H1 (cell line): ENCODE measurements around the gene TRHDE. TPM values are rescaled to one million over a fixed set of nuclear protein-coding genes. Genes with fewer than 3 reads are reported as not detected.

Experiments used
- CTCF ChIA-PET: fragments of 300-600 bp; sonication (Branson Sonifier 250); formaldehyde crosslinking; loops from one replicate; lab custom pipeline; 2021; ENCODE audit not compliant: partially characterized antibody; lab: Charles Lee
- POLR2A ChIA-PET: fragments of 300-600 bp; sonication (Branson Sonifier 250); formaldehyde crosslinking; loops from one replicate; lab custom pipeline; 2021; ENCODE audit warnings: inconsistent platforms; ENCODE audit not compliant: partially characterized antibody; lab: Charles Lee
- DNase-seq, 2 experiments: peaks; one replicate each; pipeline versions ENCODE4 v3.0.0 to v3.0.0-alpha.2; 2010 to 2022; ENCODE audit warnings: low spot score in 2 of 2, low read depth in 1 of 2, mixed read lengths in 1 of 2
- FAIRE-seq: peaks from 2 replicates; lab custom pipeline; 2011; peaks lifted over from hg19 to GRCh38; lab: Jason Lieb, UNC
- H2AFZ ChIP-seq: 2 replicates; pipeline ENCODE4 v1.8.1; 2012; ENCODE audit warnings: low read length, inconsistent platforms
- H2AK5ac ChIP-seq: 2 replicates; pipeline ENCODE4 v1.6.1; 2013; ENCODE audit warnings: low read depth, low read length
- H2BK120ac ChIP-seq: replicated peaks from 2 replicates; pipeline ENCODE3; 2013; ENCODE audit warnings: low read depth, low read length, inconsistent platforms
- H2BK12ac ChIP-seq: 2 replicates; pipeline ENCODE4 v1.6.1; 2013; ENCODE audit warnings: low read depth, low read length
- H2BK15ac ChIP-seq: 2 replicates; pipeline ENCODE4 v1.6.1; 2013; ENCODE audit warnings: low read length
- H2BK20ac ChIP-seq: 2 replicates; pipeline ENCODE4 v1.6.1; 2013; ENCODE audit warnings: low read length
- H2BK5ac ChIP-seq: 2 replicates; pipeline ENCODE4 v1.6.1; 2013; ENCODE audit warnings: low read depth, low read length
- H3K14ac ChIP-seq: 2 replicates; pipeline ENCODE4 v1.6.1; 2013; ENCODE audit warnings: inconsistent platforms; ENCODE audit not compliant: insufficient read length
- H3K18ac ChIP-seq: 2 replicates; pipeline ENCODE4 v1.6.1; 2013; ENCODE audit warnings: low read length; ENCODE audit errors: extremely low read depth
- H3K23ac ChIP-seq: 2 replicates; pipeline ENCODE4 v1.6.1; 2013; ENCODE audit warnings: inconsistent platforms; ENCODE audit not compliant: insufficient read length
- H3K23me2 ChIP-seq: 2 replicates; pipeline ENCODE4 v1.6.1; 2013; ENCODE audit warnings: low read depth, low read length
- H3K27ac ChIP-seq: 2 replicates; pipeline ENCODE4 v1.6.1; 2011; ENCODE audit warnings: low read depth, low read length, inconsistent platforms
- H3K27me3 ChIP-seq, 4 experiments: replicated peaks in 1 of 4; 1 replicate in 1 of 4; 2 replicates in 3 of 4; pipeline versions ENCODE4 v1.6.1 to v1.8.1; 2011 to 2013; ENCODE audit warnings: low read length in 3 of 4, mild to moderate bottlenecking in 3 of 4, inconsistent platforms in 2 of 4, mixed read lengths in 2 of 4, moderate library complexity in 1 of 4; ENCODE audit not compliant: control insufficient read depth in 3 of 4, insufficient read depth in 3 of 4; ENCODE audit errors: extremely low read depth in 1 of 4
- H3K36me3 ChIP-seq, 4 experiments: 2 replicates each; pipeline versions ENCODE4 v1.6.1 to v1.8.1; 2011 to 2013; ENCODE audit warnings: mild to moderate bottlenecking in 4 of 4, low read length in 3 of 4, moderate library complexity in 2 of 4, control low read depth in 1 of 4, inconsistent platforms in 1 of 4; ENCODE audit not compliant: insufficient read depth in 4 of 4, control insufficient read depth in 2 of 4
- H3K4ac ChIP-seq: replicated peaks from 2 replicates; pipeline ENCODE3; 2013; ENCODE audit warnings: low read length, low read depth, mixed read lengths, inconsistent platforms; ENCODE audit not compliant: insufficient read length
- H3K4me1 ChIP-seq, 4 experiments: replicated peaks in 1 of 4; 1 replicate in 1 of 4; 2 replicates in 3 of 4; pipeline versions ENCODE4 v1.6.1 to v1.8.1; 2011 to 2013; ENCODE audit warnings: low read length in 3 of 4, inconsistent platforms in 2 of 4, mixed read lengths in 1 of 4; ENCODE audit not compliant: insufficient read depth in 4 of 4, control insufficient read depth in 3 of 4
- H3K4me2 ChIP-seq, 2 experiments: 2 replicates each; pipeline versions ENCODE4 v1.6.1 to v1.8.1; 2011 to 2013; ENCODE audit warnings: low read depth in 2 of 2, low read length in 2 of 2, control low read depth in 1 of 2, inconsistent platforms in 1 of 2, mild to moderate bottlenecking in 1 of 2; ENCODE audit not compliant: insufficient read depth in 1 of 2
- H3K4me3 ChIP-seq, 4 experiments: fragments of 200-600, 300-600 bp in 1 of 4; sonication (generic), shearing (Covaris generic), sonication (Bioruptor Twin) in 1 of 4; 2 replicates each; pipeline versions ENCODE4 v1.5.1 to v1.8.1; 2011 to 2016; ENCODE audit warnings: low read length in 4 of 4, low read depth in 3 of 4, control low read depth in 2 of 4, inconsistent platforms in 2 of 4, mild to moderate bottlenecking in 2 of 4, mixed read lengths in 1 of 4, moderate library complexity in 1 of 4; ENCODE audit not compliant: insufficient read depth in 2 of 4; ENCODE audit errors: extremely low read depth in 1 of 4
- H3K56ac ChIP-seq: replicated peaks from 2 replicates; pipeline ENCODE3; 2013; ENCODE audit warnings: low read depth, mild to moderate bottlenecking, mixed read lengths, low read length, inconsistent platforms; ENCODE audit not compliant: insufficient read length
- H3K79me1 ChIP-seq: 2 replicates; pipeline ENCODE4 v1.6.1; 2013; ENCODE audit warnings: low read depth, low read length, control low read depth
- H3K79me2 ChIP-seq, 2 experiments: 2 replicates each; pipeline versions ENCODE4 v1.6.1 to v1.8.1; 2012 to 2013; ENCODE audit warnings: low read length in 2 of 2, mild to moderate bottlenecking in 2 of 2, inconsistent platforms in 1 of 2; ENCODE audit not compliant: insufficient read depth in 2 of 2, control insufficient read depth in 1 of 2
- H3K9ac ChIP-seq, 4 experiments: replicated peaks in 1 of 4; 1 replicate in 1 of 4; 2 replicates in 3 of 4; pipeline versions ENCODE4 v1.6.1 to v1.8.1; 2011 to 2013; ENCODE audit warnings: low read depth in 3 of 4, low read length in 3 of 4, control low read depth in 2 of 4, mild to moderate bottlenecking in 2 of 4, moderate library complexity in 2 of 4, inconsistent platforms in 1 of 4; ENCODE audit errors: extremely low read depth in 1 of 4
- H3K9me3 ChIP-seq, 2 experiments: 2 replicates each; pipeline versions ENCODE4 v1.6.1 to v1.8.1; 2012 to 2013; ENCODE audit warnings: mild to moderate bottlenecking in 2 of 2, moderate library complexity in 2 of 2, control low read depth in 1 of 2, inconsistent platforms in 1 of 2, low read depth in 1 of 2, low read length in 1 of 2, mixed read lengths in 1 of 2; ENCODE audit not compliant: insufficient read depth in 2 of 2
- H4K20me1 ChIP-seq, 2 experiments: replicated peaks in 1 of 2; 2 replicates each; pipeline versions ENCODE3 to v1.8.1; 2011 to 2013; ENCODE audit warnings: inconsistent platforms in 2 of 2, low read length in 2 of 2, mild to moderate bottlenecking in 1 of 2; ENCODE audit not compliant: insufficient read depth in 2 of 2, control insufficient read depth in 1 of 2
- H4K5ac ChIP-seq: 2 replicates; pipeline ENCODE4 v1.6.1; 2013; ENCODE audit warnings: low read length, low read depth, mixed read lengths, inconsistent platforms; ENCODE audit not compliant: insufficient read length
- H4K8ac ChIP-seq: 2 replicates; pipeline ENCODE4 v1.8.0; 2013; ENCODE audit warnings: mild to moderate bottlenecking, moderate library complexity, low read length, inconsistent platforms; ENCODE audit not compliant: insufficient read depth; ENCODE audit errors: extremely low read depth
- H4K91ac ChIP-seq: replicated peaks from 2 replicates; pipeline ENCODE3; 2013; ENCODE audit warnings: low read length, mixed read lengths, inconsistent platforms; ENCODE audit not compliant: insufficient read length
- PHF8 ChIP-seq: fragments of 200-600 bp; sonication (generic); conservative IDR thresholded peaks from 2 replicates; pipeline ENCODE4 v1.7.1; 2012; ENCODE audit warnings: low read depth, mild to moderate bottlenecking, inconsistent platforms, low read length, moderate library complexity
- polyA plus RNA-seq, 7 experiments: library from polyadenylated mRNA; depleted of rRNA in 3 of 7; stranded (reverse) in 5 of 7; unstranded in 2 of 7; fragments of >200 nt in 5 of 7; fragments of 200-250 nt in 2 of 7; gene quantifications; 1 replicate in 5 of 7; 2 replicates in 1 of 7; 4 replicates in 1 of 7; pipeline versions ENCODE4 v1.2.1 to v1.2.3, GENCODE V29; 2011 to 2013; ENCODE audit warnings: missing spikeins in 2 of 7, mixed read lengths in 2 of 7
- total RNA-seq: library from RNA; stranded (reverse); fragmentation: NEBNext Ultra II Directional; extraction: Animal tissue kit (Norgen Biotek cat#: 25700); gene quantifications from 2 replicates; pipeline ENCODE4 v1.2.1, GENCODE V29; 2021

The TRHDE gene
- total and polyA plus RNA-seq, 2 of the 8 experiments (the other 6 are each of a cell fraction or from before 2014, with no cell fraction given) = 1.3 to 5.0 TPM

- no peaks in the 10 kb centered on the region for H3K27me3 ChIP-seq
- H3K23me2 ChIP-seq = no peaks in the 10 kb centered on the region
- no peaks in the 10 kb centered on the region for H3K4me1 ChIP-seq
- H4K8ac ChIP-seq = no peak overlapping the region
- no peak overlapping the region for H3K4me3 ChIP-seq
- H3K9ac ChIP-seq = no peak overlapping the region
- H2BK20ac ChIP-seq = no peak overlapping the region
- H2AFZ ChIP-seq = no peak overlapping the region
- no peak overlapping the region for H2BK12ac ChIP-seq
- no peaks in the 10 kb centered on the region for H3K79me2 ChIP-seq
- no peak overlapping the region for H2BK120ac ChIP-seq
- no peaks in the 10 kb centered on the region for H4K20me1 ChIP-seq
- H2AK5ac ChIP-seq = no peak overlapping the region
- no peak overlapping the region for H3K23ac ChIP-seq
- no peak for FAIRE-seq
- H3K56ac ChIP-seq = no peak overlapping the region
- H3K4me2 ChIP-seq = no peak overlapping the region
- no peaks in the 10 kb centered on the region; a peak in 1 of 8 replicates for H3K36me3 ChIP-seq
- CTCF ChIA-PET = interaction anchor here (0.7 kb wide), 1 partner anchor 87 kb away, joined by 3 read pairs; no protein-coding TSS in a partner anchor
- no peak overlapping the region for H4K5ac ChIP-seq
- no peaks in the 10 kb centered on the region for H3K9me3 ChIP-seq
- no peak overlapping the region for H4K91ac ChIP-seq
- no peak overlapping the region for H3K4ac ChIP-seq
- H3K18ac ChIP-seq = no peak overlapping the region
- no peak overlapping the region for H3K27ac ChIP-seq
- no peak for TF ChIP-seq PHF8
- TF ChIP-seq, all 59 proteins: peak for 0
- Histone ChIP-seq H3K79me1 (no peaks in the 10 kb centered on the region), H3K14ac (no peak overlapping the region), H2BK5ac (no peak overlapping the region), H2BK15ac (no peak overlapping the region)
- POLR2A ChIA-PET = no interaction called here
- no peak for DNase-seq
Measured at GRCh38 chr12:72647139-72647538, 375.0 kb downstream of the TRHDE start.
